Upper lobe of left lung (tissue), 4 donors: ENCODE data around the gene TGFBR3L.

Experiments
- CTCF ChIP-seq, 6 experiments: fragments of 450-650 bp in 4 of 6; fragments of 200-600 bp in 2 of 6; sonication (generic) in 2 of 6; IDR thresholded peaks; one replicate each; pipeline ENCODE4 v1.5.1; 2016 to 2019; ENCODE audit warnings: antibody characterized with exemption in 6 of 6
- EP300 ChIP-seq, 4 donors: sonication (generic); formaldehyde crosslinking; IDR thresholded peaks; one replicate each; pipeline ENCODE4 v1.5.1; 2017; ENCODE audit warnings: antibody characterized with exemption in 4 of 4, control low read depth in 2 of 4

- no peak for TF ChIP-seq CTCF (IDR thresholded peaks at IDR 0.05)
- TF ChIP-seq EP300 (IDR thresholded peaks at IDR 0.05): no peak
Observed at GRCh38 chr19:7879836-7880235, 34.8 kb upstream of the TGFBR3L start.
